Tibial nerve (tissue), 4 donors: ENCODE results near the gene NFS1. TPM values are rescaled to one million over a fixed set of nuclear protein-coding genes. Genes with fewer than 3 reads are reported as not detected.
A peak's percentile ranks its signal among the peaks of the same experiment; 100 is the strongest.

Source experiments
- DNase-seq, 2 donors: peaks; one replicate each; pipeline ENCODE4 v3.0.0-alpha.2; 2019; ENCODE audit warnings: low spot score in 2 of 2
- H3K27ac ChIP-seq, 4 donors: fragments of 200-600 bp; sonication (generic) in 3 of 4; one replicate each; pipeline ENCODE4 v1.5.1; 2017 to 2019; ENCODE audit warnings: mild to moderate bottlenecking in 1 of 4
- H3K27me3 ChIP-seq, 2 donors: fragments of 200-600 bp; sonication (generic) in 1 of 2; one replicate each; pipeline versions ENCODE4 v1.5.1 to v1.6.0; 2017 to 2019
- H3K36me3 ChIP-seq, 3 donors: fragments of 200-600 bp; sonication (generic); one replicate each; pipeline ENCODE4 v1.5.1; 2018 to 2019
- H3K4me1 ChIP-seq, 4 donors: fragments of 200-600 bp; sonication (generic) in 3 of 4; one replicate each; pipeline ENCODE4 v1.5.1; 2017 to 2019
- H3K4me3 ChIP-seq, 4 donors: fragments of 200-600 bp; sonication (generic) in 3 of 4; one replicate each; pipeline ENCODE4 v1.5.1; 2017 to 2019; ENCODE audit warnings: mild to moderate bottlenecking in 1 of 4, moderate library complexity in 1 of 4
- H3K9me3 ChIP-seq, 4 donors: fragments of 200-600 bp; sonication (generic) in 3 of 4; one replicate each; pipeline ENCODE4 v1.5.1; 2017 to 2019
- CTCF ChIP-seq, 5 experiments: fragments of 200-600 bp in 3 of 5; fragments of 450-650 bp in 2 of 5; sonication (generic) in 3 of 5; IDR thresholded peaks; one replicate each; pipeline ENCODE4 v1.5.1; 2016 to 2019; ENCODE audit warnings: antibody characterized with exemption in 5 of 5, mild to moderate bottlenecking in 3 of 5, moderate library complexity in 2 of 5
- EP300 ChIP-seq, 2 donors: sonication (generic); formaldehyde crosslinking; IDR thresholded peaks; one replicate each; pipeline ENCODE4 v1.6.1; 2017; ENCODE audit warnings: antibody characterized with exemption in 2 of 2, mild to moderate bottlenecking in 1 of 2
- POLR2A ChIP-seq, 2 donors: fragments of 450-650 bp; IDR thresholded peaks; one replicate each; pipeline ENCODE4 v1.6.1; 2017; ENCODE audit warnings: antibody characterized with exemption in 2 of 2, mild to moderate bottlenecking in 2 of 2, moderate library complexity in 2 of 2
- WGBS, 2 donors: methylation state at CpG; one replicate each; pipeline ENCODE4 v1.1.5; 2018; 5-methylcytosine and 5-hydroxymethylcytosine counted together
- total RNA-seq, 4 donors: library from RNA; depleted of rRNA; stranded (reverse); fragments of >200 nt; gene quantifications; one replicate each; pipeline ENCODE4 v1.1.0, GENCODE V29; 2016

The NFS1 gene
- total RNA-seq, 4 donors from 2014 or later = 17.7 to 64.1 (median 34.5) TPM

- WGBS, 2 donors = 15% methylated on average over 6 of the region's 6 CpGs
- H3K4me1 ChIP-seq = peaks cover 0 to 42% (median 17%) of the 10 kb centered on the region in 4 donors
- no peak for DNase-seq
- H3K27me3 ChIP-seq = no peaks in the 10 kb centered on the region
- H3K4me3 ChIP-seq = peak overlapping the region; percentile 61 to 91 (median 86)
- H3K27ac ChIP-seq = peak overlapping the region; percentile 68 to 96 (median 91)
- TF ChIP-seq EP300 (IDR thresholded peaks at IDR 0.05) = no peak
- no peak for TF ChIP-seq CTCF (IDR thresholded peaks at IDR 0.05)
- no peak for TF ChIP-seq POLR2A (IDR thresholded peaks at IDR 0.05)
- no peaks in the 10 kb centered on the region for H3K9me3 ChIP-seq
- H3K36me3 ChIP-seq = peaks cover 0 to 54% (median 0%) of the 10 kb centered on the region in 3 donors
Measured at GRCh38 chr20:35699957-35700624, 939 bp upstream of the NFS1 start.

GRCh38 chr20:35698298-35699126, 640 bp downstream of the NFS1 start:
- H3K9me3 ChIP-seq = no peaks in the 10 kb centered on the region
- no peaks in the 10 kb centered on the region for H3K27me3 ChIP-seq
- H3K4me3 ChIP-seq = peak overlapping the region; percentile 61 to 91 (median 86)
- DNase-seq = no peak
- H3K36me3 ChIP-seq = peaks cover 0 to 54% (median 0%) of the 10 kb centered on the region in 3 donors
- 6 to 8% methylated on average over 37 of the region's 37 CpGs for WGBS, 2 donors
- no peak for TF ChIP-seq EP300 (IDR thresholded peaks at IDR 0.05)
- TF ChIP-seq CTCF (IDR thresholded peaks at IDR 0.05) = no peak
- TF ChIP-seq POLR2A (IDR thresholded peaks at IDR 0.05) = no peak
- H3K27ac ChIP-seq = peak overlapping the region; percentile 68 to 96 (median 91)
- H3K4me1 ChIP-seq = peaks cover 0 to 42% (median 17%) of the 10 kb centered on the region in 4 donors

GRCh38 chr20:35697696-35698297, 1.4 kb downstream of the NFS1 start:
- WGBS, 2 donors = 67 to 69% methylated on average over 9 of the region's 9 CpGs
- Histone ChIP-seq H3K36me3 (peaks cover 0 to 54% (median 0%) of the 10 kb centered on the region in 3 donors), H3K4me3 (peak overlapping the region in 3 of 4 donors; percentile 83 to 91 (median 90)), H3K4me1 (peaks cover 0 to 42% (median 17%) of the 10 kb centered on the region in 4 donors), H3K27ac (peak overlapping the region in 1 of 4 donors; percentile 96), H3K9me3 (no peaks in the 10 kb centered on the region), H3K27me3 (no peaks in the 10 kb centered on the region)
- no peak for DNase-seq
- no peak for TF ChIP-seq EP300 (IDR thresholded peaks at IDR 0.05)
- no peak for TF ChIP-seq CTCF (IDR thresholded peaks at IDR 0.05)
- TF ChIP-seq POLR2A (IDR thresholded peaks at IDR 0.05) = no peak

GRCh38 chr20:35695978-35696377, 3.2 kb downstream of the NFS1 start:
- WGBS, 2 donors = 69 to 79% methylated on average over 4 of the region's 4 CpGs
- TF ChIP-seq EP300 (IDR thresholded peaks at IDR 0.05) = no peak
- no peak for TF ChIP-seq CTCF (IDR thresholded peaks at IDR 0.05)
- TF ChIP-seq POLR2A (IDR thresholded peaks at IDR 0.05) = no peak
- no peak for DNase-seq
- Histone ChIP-seq H3K9me3 (no peaks in the 10 kb centered on the region), H3K4me3 (no peak overlapping the region), H3K4me1 (peaks cover 0 to 29% (median 17%) of the 10 kb centered on the region in 4 donors), H3K27ac (no peak overlapping the region), H3K27me3 (no peaks in the 10 kb centered on the region), H3K36me3 (peaks cover 0 to 55% (median 4%) of the 10 kb centered on the region in 3 donors)
